HCT116 (cell line): Measurements from ENCODE around the gene CEP43.

Experiments used
- CEBPB ChIP-seq: IDR thresholded peaks from 2 replicates; pipeline ENCODE4 v1.6.1; 2012; ENCODE audit warnings: low read depth
- EZH2 ChIP-seq: fragments of 200-600 bp; sonication (generic); IDR thresholded peaks from 2 replicates; pipeline ENCODE4 v1.6.1; 2017; ENCODE audit warnings: antibody characterized with exemption, mixed run types
- JUND ChIP-seq: IDR thresholded peaks from 2 replicates; pipeline ENCODE4 v1.6.1; 2012
- POLR2A ChIP-seq: IDR thresholded peaks from 2 replicates; pipeline ENCODE4 v1.7.0; 2011; ENCODE audit warnings: borderline replicate concordance; ENCODE audit not compliant: insufficient read depth, insufficient read length; ENCODE audit errors: extremely low read depth
- POLR2AphosphoS5 ChIP-seq: IDR thresholded peaks from 2 replicates; pipeline ENCODE4 v1.6.1; 2011; ENCODE audit warnings: mild to moderate bottlenecking, low read depth, low read length, moderate library complexity
- RAD21 ChIP-seq: IDR thresholded peaks from 2 replicates; pipeline ENCODE4 v1.6.1; 2012; ENCODE audit warnings: low read depth, mild to moderate bottlenecking
- SP1 ChIP-seq: IDR thresholded peaks from 2 replicates; pipeline ENCODE4 v1.6.1; 2012; ENCODE audit warnings: low read depth
- ZFX ChIP-seq: fragments of 450-650 bp; IDR thresholded peaks from 2 replicates; pipeline ENCODE4 v1.6.1; 2017
- ZNF274 ChIP-seq: fragments of 200-500 bp; sonication (Bioruptor generic); IDR thresholded peaks from 2 replicates; pipeline ENCODE4 v1.6.1; 2014; ENCODE audit warnings: mild to moderate bottlenecking, low read depth, low read length, inconsistent platforms
- TF ChIP-seq, protein P1 (sequence below), 3 experiments: fragments of 200-600 bp in 1 of 3; sonication (generic) in 1 of 3; IDR thresholded peaks in 2 of 3; conservative IDR thresholded peaks in 1 of 3; 2 replicates each; pipeline ENCODE4 v1.5.1; 2012 to 2017; ENCODE audit warnings: low read depth in 2 of 3, low read length in 2 of 3, antibody characterized with exemption in 1 of 3, borderline replicate concordance in 1 of 3, control low read depth in 1 of 3, mild to moderate bottlenecking in 1 of 3, mixed read lengths in 1 of 3, mixed run types in 1 of 3, moderate library complexity in 1 of 3; ENCODE audit not compliant: insufficient read depth in 1 of 3
- TF ChIP-seq, protein P2 (sequence below): IDR thresholded peaks from 2 replicates; pipeline ENCODE4 v1.6.1; 2012; ENCODE audit warnings: low read depth
- TF ChIP-seq, protein P3 (sequence below): IDR thresholded peaks from 2 replicates; pipeline ENCODE4 v1.6.1; 2012
- TF ChIP-seq, protein P4 (sequence below): IDR thresholded peaks from 2 replicates; pipeline ENCODE4 v1.6.1; 2012

DNA sequence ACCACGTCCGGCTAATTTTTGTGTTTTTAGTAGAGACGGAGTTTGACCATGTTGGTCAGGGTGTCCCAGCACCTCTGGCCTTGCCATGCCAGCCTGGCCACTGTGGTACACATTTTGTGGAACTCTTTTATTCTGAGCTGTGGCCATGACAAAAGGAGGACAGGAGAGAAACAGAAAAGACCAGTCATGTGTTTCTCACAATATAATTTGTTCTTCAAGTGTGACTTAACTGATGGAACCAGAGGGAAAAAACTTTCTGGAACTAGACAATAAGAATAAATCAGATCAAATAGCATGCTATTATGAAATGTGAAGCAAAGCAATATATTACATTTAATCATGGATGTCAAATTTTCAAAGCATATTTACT, 38.6 kb upstream of the CEP43 start:
- TF ChIP-seq, protein P1, sequence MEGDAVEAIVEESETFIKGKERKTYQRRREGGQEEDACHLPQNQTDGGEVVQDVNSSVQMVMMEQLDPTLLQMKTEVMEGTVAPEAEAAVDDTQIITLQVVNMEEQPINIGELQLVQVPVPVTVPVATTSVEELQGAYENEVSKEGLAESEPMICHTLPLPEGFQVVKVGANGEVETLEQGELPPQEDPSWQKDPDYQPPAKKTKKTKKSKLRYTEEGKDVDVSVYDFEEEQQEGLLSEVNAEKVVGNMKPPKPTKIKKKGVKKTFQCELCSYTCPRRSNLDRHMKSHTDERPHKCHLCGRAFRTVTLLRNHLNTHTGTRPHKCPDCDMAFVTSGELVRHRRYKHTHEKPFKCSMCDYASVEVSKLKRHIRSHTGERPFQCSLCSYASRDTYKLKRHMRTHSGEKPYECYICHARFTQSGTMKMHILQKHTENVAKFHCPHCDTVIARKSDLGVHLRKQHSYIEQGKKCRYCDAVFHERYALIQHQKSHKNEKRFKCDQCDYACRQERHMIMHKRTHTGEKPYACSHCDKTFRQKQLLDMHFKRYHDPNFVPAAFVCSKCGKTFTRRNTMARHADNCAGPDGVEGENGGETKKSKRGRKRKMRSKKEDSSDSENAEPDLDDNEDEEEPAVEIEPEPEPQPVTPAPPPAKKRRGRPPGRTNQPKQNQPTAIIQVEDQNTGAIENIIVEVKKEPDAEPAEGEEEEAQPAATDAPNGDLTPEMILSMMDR (IDR thresholded peaks at IDR 0.05 in 2 of 3, conservative IDR thresholded peaks at IDR 0.05 in 1 of 3; ENCODE audit: borderline replicate concordance in 1 of 3, insufficient read depth in 1 of 3, low read depth in 2 of 3, low read length in 2 of 3), result no peak
- TF ChIP-seq ZFX, result no peak
- no peak for TF ChIP-seq RAD21
- TF ChIP-seq POLR2A, result no peak
- TF ChIP-seq CEBPB, result no peak
- TF ChIP-seq ZNF274, result no peak
- no peak for TF ChIP-seq SP1
- TF ChIP-seq, protein P2, sequence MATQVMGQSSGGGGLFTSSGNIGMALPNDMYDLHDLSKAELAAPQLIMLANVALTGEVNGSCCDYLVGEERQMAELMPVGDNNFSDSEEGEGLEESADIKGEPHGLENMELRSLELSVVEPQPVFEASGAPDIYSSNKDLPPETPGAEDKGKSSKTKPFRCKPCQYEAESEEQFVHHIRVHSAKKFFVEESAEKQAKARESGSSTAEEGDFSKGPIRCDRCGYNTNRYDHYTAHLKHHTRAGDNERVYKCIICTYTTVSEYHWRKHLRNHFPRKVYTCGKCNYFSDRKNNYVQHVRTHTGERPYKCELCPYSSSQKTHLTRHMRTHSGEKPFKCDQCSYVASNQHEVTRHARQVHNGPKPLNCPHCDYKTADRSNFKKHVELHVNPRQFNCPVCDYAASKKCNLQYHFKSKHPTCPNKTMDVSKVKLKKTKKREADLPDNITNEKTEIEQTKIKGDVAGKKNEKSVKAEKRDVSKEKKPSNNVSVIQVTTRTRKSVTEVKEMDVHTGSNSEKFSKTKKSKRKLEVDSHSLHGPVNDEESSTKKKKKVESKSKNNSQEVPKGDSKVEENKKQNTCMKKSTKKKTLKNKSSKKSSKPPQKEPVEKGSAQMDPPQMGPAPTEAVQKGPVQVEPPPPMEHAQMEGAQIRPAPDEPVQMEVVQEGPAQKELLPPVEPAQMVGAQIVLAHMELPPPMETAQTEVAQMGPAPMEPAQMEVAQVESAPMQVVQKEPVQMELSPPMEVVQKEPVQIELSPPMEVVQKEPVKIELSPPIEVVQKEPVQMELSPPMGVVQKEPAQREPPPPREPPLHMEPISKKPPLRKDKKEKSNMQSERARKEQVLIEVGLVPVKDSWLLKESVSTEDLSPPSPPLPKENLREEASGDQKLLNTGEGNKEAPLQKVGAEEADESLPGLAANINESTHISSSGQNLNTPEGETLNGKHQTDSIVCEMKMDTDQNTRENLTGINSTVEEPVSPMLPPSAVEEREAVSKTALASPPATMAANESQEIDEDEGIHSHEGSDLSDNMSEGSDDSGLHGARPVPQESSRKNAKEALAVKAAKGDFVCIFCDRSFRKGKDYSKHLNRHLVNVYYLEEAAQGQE, result no peak
- TF ChIP-seq POLR2AphosphoS5, result no peak
- TF ChIP-seq, protein P3, sequence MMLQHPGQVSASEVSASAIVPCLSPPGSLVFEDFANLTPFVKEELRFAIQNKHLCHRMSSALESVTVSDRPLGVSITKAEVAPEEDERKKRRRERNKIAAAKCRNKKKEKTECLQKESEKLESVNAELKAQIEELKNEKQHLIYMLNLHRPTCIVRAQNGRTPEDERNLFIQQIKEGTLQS, result no peak
- no peak for TF ChIP-seq JUND
- no peak for TF ChIP-seq EZH2
- TF ChIP-seq, protein P4, sequence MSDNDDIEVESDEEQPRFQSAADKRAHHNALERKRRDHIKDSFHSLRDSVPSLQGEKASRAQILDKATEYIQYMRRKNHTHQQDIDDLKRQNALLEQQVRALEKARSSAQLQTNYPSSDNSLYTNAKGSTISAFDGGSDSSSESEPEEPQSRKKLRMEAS, result no peak
